ENCODE data around the gene PTCRA.
A peak's percentile ranks its signal among the peaks of the same experiment; 100 is the strongest.

Gene PTCRA

DNA sequence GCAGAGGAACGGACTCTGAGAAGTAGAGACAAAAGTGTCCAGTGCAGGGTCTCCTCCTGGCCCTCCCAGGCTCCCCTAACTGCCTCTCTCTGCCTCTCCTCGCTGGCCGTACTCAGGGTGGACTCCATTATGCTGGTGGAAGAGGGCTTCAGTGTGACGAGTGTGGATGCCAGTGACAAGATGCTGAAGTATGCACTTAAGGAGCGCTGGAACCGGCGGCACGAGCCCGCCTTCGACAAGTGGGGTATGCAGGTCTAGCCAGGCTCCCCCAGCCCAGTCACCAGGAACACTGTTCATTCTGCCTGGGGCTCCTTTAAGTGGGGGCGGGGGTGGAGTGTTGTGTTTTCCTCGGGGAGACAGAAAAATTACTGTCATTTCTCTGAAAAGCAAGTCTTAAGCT lies 46.2 kb downstream of the PTCRA start:
- no peak overlapping the region for H3K4me3 ChIP-seq (ENCODE audit: control insufficient read depth, low read depth, low read length)
- DNase-seq (ENCODE audit: low read depth): no peak
- TF ChIP-seq, protein P1, sequence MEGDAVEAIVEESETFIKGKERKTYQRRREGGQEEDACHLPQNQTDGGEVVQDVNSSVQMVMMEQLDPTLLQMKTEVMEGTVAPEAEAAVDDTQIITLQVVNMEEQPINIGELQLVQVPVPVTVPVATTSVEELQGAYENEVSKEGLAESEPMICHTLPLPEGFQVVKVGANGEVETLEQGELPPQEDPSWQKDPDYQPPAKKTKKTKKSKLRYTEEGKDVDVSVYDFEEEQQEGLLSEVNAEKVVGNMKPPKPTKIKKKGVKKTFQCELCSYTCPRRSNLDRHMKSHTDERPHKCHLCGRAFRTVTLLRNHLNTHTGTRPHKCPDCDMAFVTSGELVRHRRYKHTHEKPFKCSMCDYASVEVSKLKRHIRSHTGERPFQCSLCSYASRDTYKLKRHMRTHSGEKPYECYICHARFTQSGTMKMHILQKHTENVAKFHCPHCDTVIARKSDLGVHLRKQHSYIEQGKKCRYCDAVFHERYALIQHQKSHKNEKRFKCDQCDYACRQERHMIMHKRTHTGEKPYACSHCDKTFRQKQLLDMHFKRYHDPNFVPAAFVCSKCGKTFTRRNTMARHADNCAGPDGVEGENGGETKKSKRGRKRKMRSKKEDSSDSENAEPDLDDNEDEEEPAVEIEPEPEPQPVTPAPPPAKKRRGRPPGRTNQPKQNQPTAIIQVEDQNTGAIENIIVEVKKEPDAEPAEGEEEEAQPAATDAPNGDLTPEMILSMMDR (conservative IDR thresholded peaks at IDR 0.05; ENCODE audit: control insufficient read depth, insufficient read depth, low read depth, low read length): no peak

DNA sequence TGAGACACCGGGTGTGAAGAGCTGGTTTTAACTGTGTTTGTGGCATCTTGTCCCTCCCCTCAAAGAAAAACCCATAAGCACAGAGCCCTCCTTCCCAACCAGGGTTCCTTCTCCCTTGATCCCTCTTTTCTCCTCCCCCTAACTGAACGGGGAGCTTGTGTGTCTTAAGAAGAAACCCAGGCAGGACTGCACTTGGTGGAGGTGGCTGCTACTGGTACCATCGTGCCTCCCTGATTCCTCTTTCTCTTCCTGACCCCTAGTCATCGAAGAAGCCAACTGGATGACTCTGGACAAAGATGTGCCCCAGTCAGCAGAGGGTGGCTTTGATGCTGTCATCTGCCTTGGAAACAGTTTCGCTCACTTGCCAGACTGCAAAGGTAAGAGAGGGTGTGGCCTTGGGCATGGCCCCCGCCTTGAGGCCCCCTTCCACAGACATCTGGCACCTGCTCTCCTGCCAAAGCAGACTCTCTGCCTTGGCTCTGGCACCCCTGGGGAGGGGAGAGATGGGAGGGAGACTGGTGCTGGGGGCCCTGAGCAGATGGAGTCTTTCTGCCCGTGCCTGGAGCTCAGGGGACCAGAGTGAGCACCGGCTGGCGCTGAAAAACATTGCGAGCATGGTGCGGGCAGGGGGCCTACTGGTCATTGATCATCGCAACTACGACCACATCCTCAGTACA lies 46.8 kb downstream of the PTCRA start:
- TF ChIP-seq, protein P1 (conservative IDR thresholded peaks at IDR 0.05; ENCODE audit: control insufficient read depth, insufficient read depth, low read depth, low read length): no peak
- DNase-seq (ENCODE audit: low read depth): no peak
- no peak overlapping the region for H3K4me3 ChIP-seq (ENCODE audit: control insufficient read depth, low read depth, low read length)

DNA sequence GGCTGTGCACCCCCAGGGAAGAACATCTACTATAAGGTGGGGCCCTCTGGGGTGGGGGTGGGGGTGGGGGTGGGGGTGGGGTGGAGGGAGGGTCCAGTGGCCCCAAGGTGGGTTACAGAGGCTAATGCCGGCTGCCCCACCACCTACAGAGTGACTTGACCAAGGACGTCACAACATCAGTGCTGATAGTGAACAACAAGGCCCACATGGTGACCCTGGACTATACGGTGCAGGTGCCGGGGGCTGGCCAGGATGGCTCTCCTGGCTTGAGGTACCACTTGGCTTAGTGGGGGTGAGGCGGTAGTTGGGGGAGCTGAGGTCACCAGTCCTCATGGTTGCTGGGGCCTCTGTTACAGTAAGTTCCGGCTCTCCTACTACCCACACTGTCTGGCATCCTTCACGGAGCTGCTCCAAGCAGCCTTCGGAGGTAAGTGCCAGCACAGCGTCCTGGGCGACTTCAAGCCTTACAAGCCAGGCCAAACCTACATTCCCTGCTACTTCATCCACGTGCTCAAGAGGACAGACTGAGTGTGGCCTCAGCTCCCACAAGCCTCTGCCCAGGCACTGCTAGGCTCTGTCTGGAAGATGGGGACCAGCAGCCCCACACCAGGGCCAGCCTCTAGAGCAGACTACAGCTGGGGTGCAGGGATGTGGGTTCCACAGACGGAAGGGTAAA lies 47.5 kb downstream of the PTCRA start:
- no peak for DNase-seq (ENCODE audit: low read depth)
- no peak overlapping the region for H3K4me3 ChIP-seq (ENCODE audit: control insufficient read depth, low read depth, low read length)
- TF ChIP-seq, protein P1 (conservative IDR thresholded peaks at IDR 0.05; ENCODE audit: control insufficient read depth, insufficient read depth, low read depth, low read length): no peak

DNA sequence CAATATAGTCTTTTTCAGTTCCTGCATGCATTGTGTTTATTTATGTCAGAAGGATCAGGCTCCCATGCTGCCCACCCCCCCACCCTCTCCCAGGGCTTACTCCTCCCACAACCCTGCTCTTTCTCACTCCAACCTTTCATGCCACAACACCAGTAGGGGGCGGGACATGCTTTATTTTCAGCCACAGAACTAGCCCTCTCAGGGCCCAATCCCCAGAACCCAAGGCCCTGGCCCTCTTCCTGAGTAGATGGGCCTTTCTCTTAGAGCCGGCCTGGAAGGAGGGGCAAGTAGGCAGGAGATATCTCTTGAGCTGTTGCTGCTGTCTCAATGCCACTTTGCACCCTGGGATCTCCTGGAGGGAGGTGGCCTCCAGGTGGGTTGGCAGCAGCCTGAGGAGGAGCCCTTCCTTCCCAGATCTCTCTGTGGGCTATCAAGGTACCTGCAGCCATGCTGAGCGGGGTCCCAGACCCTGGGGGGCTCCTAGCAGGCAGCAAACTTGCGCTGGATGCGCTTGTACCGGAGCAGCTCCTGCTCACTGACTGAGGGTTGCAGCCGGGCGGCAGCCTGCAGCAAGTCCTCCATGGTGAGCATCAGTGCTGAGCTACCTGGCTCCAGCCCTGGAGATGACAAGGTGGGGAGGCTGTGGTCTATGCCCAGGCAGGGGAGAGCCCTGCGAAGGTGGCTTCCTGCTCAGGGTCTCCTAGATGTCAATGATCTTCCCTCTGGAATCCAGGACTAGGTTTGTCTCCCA lies 48.2 kb downstream of the PTCRA start:
- DNase-seq (ENCODE audit: low read depth): peak; percentile 61
- TF ChIP-seq, protein P1 (conservative IDR thresholded peaks at IDR 0.05; ENCODE audit: control insufficient read depth, insufficient read depth, low read depth, low read length): peak; percentile 28
- H3K4me3 ChIP-seq (ENCODE audit: control insufficient read depth, low read depth, low read length): no peak overlapping the region

DNA sequence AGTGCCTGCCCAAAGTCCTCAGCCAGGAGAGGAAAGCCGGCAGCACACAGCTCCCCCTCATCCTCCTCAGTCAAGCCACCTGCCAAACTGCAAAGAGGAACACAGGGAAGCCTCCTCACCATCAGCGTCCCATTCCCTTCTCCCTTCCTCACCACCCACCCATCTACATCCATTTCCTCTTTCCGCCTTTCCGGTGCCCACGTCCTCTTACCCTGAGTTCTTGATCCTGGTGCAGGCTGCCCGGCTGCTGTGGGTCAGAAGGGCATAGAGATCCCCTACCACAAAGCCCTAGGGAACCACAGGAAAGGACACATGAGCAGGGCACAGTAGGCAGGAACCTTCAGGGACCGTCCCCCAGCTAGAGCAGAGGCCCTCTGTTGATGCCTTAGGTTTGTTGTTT lies 50.7 kb downstream of the PTCRA start:
- TF ChIP-seq, protein P1 (conservative IDR thresholded peaks at IDR 0.05; ENCODE audit: control insufficient read depth, insufficient read depth, low read depth, low read length): no peak
- DNase-seq (ENCODE audit: low read depth): no peak

DNA sequence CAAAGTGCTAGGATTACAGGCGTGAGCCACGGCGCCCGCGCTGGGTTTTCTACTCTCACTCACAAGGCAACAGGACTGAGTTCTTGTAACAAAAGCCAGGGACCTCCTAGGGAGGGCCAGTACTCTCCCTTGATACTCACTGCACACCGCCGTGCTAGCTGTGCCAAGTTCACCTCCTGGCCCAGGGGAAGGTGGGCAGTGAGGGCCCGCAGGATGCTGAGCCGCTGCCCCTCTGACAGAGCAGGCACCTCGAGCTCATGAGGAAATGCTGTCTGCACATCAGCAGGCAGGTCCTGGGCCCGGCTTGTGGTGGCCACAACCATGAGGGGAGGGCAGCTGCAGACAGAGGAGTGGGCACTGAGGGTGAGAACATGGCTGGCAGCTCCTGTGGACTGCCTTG lies 51.4 kb downstream of the PTCRA start:
- DNase-seq (ENCODE audit: low read depth): no peak
- H3K4me3 ChIP-seq (ENCODE audit: control insufficient read depth, low read depth, low read length): no peak overlapping the region
- TF ChIP-seq, protein P1 (conservative IDR thresholded peaks at IDR 0.05; ENCODE audit: control insufficient read depth, insufficient read depth, low read depth, low read length): no peak

More for the DNA sequence above, 50.7 kb downstream of the PTCRA start:
- no peak overlapping the region for H3K4me3 ChIP-seq (ENCODE audit: control insufficient read depth, low read depth, low read length)
